Keratinocyte (primary cell): ENCODE results near the gene ARHGAP6. TPM values are rescaled to one million over a fixed set of nuclear protein-coding genes. Genes with fewer than 3 reads are reported as not detected.

Experiments
- DNase-seq: peaks from one replicate; pipeline ENCODE4 v3.0.0-alpha.2; 2011; ENCODE audit warnings: low read depth, missing footprints, low spot score
- FAIRE-seq: peaks from 2 replicates; lab custom pipeline; 2011; peaks lifted over from hg19 to GRCh38; lab: Jason Lieb, UNC
- H2AFZ ChIP-seq: 2 replicates; pipeline ENCODE4 v1.6.0; 2012; ENCODE audit warnings: low read length, control low read depth, inconsistent platforms; ENCODE audit not compliant: control insufficient read depth
- H3K27ac ChIP-seq: 2 replicates; pipeline ENCODE4 v1.5.1; 2011; ENCODE audit warnings: low read length; ENCODE audit not compliant: control insufficient read depth, insufficient read depth
- H3K27me3 ChIP-seq: 3 replicates; pipeline ENCODE4 v1.6.0; 2011; ENCODE audit warnings: low read length; ENCODE audit not compliant: control insufficient read depth, insufficient read depth; ENCODE audit errors: extremely low read depth
- H3K36me3 ChIP-seq, 2 experiments: 2 replicates in 1 of 2; 3 replicates in 1 of 2; pipeline ENCODE4 v1.5.1; 2011; ENCODE audit warnings: low read length in 2 of 2, mild to moderate bottlenecking in 1 of 2; ENCODE audit not compliant: control insufficient read depth in 2 of 2, insufficient read depth in 2 of 2; ENCODE audit errors: extremely low read depth in 1 of 2
- H3K4me1 ChIP-seq: 3 replicates; pipeline ENCODE4 v1.5.1; 2011; ENCODE audit warnings: low read length; ENCODE audit not compliant: control insufficient read depth, insufficient read depth; ENCODE audit errors: extremely low read depth
- H3K4me2 ChIP-seq: 3 replicates; pipeline ENCODE4 v1.6.0; 2011; ENCODE audit warnings: low read depth, low read length; ENCODE audit not compliant: control insufficient read depth, insufficient read depth; ENCODE audit errors: extremely low read depth
- H3K4me3 ChIP-seq, 3 experiments: fragments of 200-600 bp in 1 of 3; sonication (generic) in 1 of 3; 2 replicates in 2 of 3; 3 replicates in 1 of 3; pipeline ENCODE4 v1.5.1; 2011 to 2016; ENCODE audit warnings: low read length in 3 of 3, mild to moderate bottlenecking in 3 of 3, control low read depth in 2 of 3, inconsistent platforms in 1 of 3, low read depth in 1 of 3, mixed read lengths in 1 of 3, mixed run types in 1 of 3, moderate library complexity in 1 of 3; ENCODE audit not compliant: control insufficient read depth in 2 of 3, insufficient read depth in 2 of 3; ENCODE audit errors: extremely low read depth in 1 of 3
- H3K79me2 ChIP-seq: 2 replicates; pipeline ENCODE4 v1.6.0; 2012; ENCODE audit warnings: low read length; ENCODE audit not compliant: control insufficient read depth, insufficient read depth
- H3K9ac ChIP-seq: 3 replicates; pipeline ENCODE4 v1.6.0; 2011; ENCODE audit warnings: low read length; ENCODE audit not compliant: control insufficient read depth, insufficient read depth; ENCODE audit errors: extremely low read depth
- H3K9me1 ChIP-seq: 3 replicates; pipeline ENCODE4 v1.6.0; 2011; ENCODE audit warnings: low read length; ENCODE audit not compliant: control insufficient read depth, insufficient read depth; ENCODE audit errors: extremely low read depth
- H3K9me3 ChIP-seq: 2 replicates; pipeline ENCODE4 v1.5.1; 2012; ENCODE audit warnings: low read depth, low read length; ENCODE audit not compliant: control insufficient read depth
- H4K20me1 ChIP-seq: 3 replicates; pipeline ENCODE4 v1.6.0; 2011; ENCODE audit warnings: low read length; ENCODE audit not compliant: control insufficient read depth, insufficient read depth; ENCODE audit errors: extremely low read depth
- CTCF ChIP-seq, 3 experiments: IDR thresholded peaks in 1 of 3; conservative IDR thresholded peaks in 1 of 3; optimal IDR thresholded peaks in 1 of 3; 2 replicates in 2 of 3; 3 replicates in 1 of 3; pipeline versions ENCODE3 to v1.5.1; 2011; ENCODE audit warnings: low read length in 3 of 3, mild to moderate bottlenecking in 3 of 3, moderate library complexity in 2 of 3, control low read depth in 1 of 3, inconsistent platforms in 1 of 3; ENCODE audit not compliant: insufficient read depth in 2 of 3; ENCODE audit errors: extremely low read depth in 1 of 3
- EZH2 ChIP-seq: IDR thresholded peaks from one replicate; pipeline ENCODE4 v1.6.1; 2012; ENCODE audit warnings: inconsistent platforms, mild to moderate bottlenecking, low read length, moderate library complexity
- dilution Hi-C: fragments of 300-500 bp; cut with MboI; formaldehyde crosslinking; loops from one replicate; pipeline ENCODE4 v1.7.0; 2020; ENCODE audit warnings: low sequenced_read_pairs; ENCODE audit not compliant: extremely low pct_ligation_motif_present
- polyA plus RNA-seq, 5 experiments: library from polyadenylated mRNA; depleted of rRNA in 3 of 5; stranded (reverse) in 3 of 5; stranded (forward) in 1 of 5; unstranded in 1 of 5; fragments of >200 nt; gene quantifications; 1 replicate in 1 of 5; 2 replicates in 3 of 5; 3 replicates in 1 of 5; pipeline versions ENCODE4 v1.2.1 to v1.2.3, GENCODE V29; 2011 to 2012; ENCODE audit warnings: missing spikeins in 2 of 5, low read depth in 1 of 5, low replicate concordance in 1 of 5

The ARHGAP6 gene
- polyA plus RNA-seq, 1 donor (not counting 4 experiments of a cell fraction or from before 2014, with no cell fraction given) = 0.01 TPM

DNA sequence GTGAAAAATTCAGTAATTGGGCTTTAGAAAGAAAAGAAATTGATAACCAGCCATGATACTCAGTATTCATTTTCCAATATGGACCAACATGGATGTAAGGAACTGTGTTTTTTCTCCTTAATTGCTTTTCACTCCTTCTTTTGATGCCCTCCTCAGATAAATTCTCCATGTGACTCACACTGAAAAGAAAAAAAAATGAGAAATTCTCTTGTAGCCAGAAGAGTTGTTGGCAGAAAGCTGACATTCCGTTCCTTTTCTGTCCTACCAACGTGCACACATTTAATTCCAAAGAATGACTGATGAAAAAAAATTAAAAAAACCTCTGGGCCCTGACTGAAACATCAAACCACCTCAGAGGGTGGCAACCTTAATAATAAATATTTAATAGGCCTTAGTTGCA, 219.4 kb downstream of the ARHGAP6 start:
- Histone ChIP-seq H3K4me3 (no peak overlapping the region), H2AFZ (no peak overlapping the region), H3K4me2 (no peak overlapping the region), H3K9me1 (no peaks in the 10 kb centered on the region), H3K27ac (no peak overlapping the region), H3K79me2 (no peaks in the 10 kb centered on the region), H4K20me1 (no peaks in the 10 kb centered on the region), H3K9ac (no peak overlapping the region), H3K4me1 (no peaks in the 10 kb centered on the region), H3K9me3 (no peaks in the 10 kb centered on the region), H3K27me3 (no peaks in the 10 kb centered on the region), H3K36me3 (no peaks in the 10 kb centered on the region)
- DNase-seq (no peak), FAIRE-seq (no peak)
- dilution Hi-C loops = no loop called here
- TF ChIP-seq EZH2 (no peak), CTCF (optimal IDR thresholded peaks at IDR 0.05 in 1 of 3, IDR thresholded peaks at IDR 0.05 in 1 of 3, conservative IDR thresholded peaks at IDR 0.05 in 1 of 3; ENCODE audit: extremely low read depth in 1 of 3, insufficient read depth in 2 of 3, low read length in 3 of 3) (no peak)

GRCh38 chrX:11445540-11445939, 220.2 kb downstream of the ARHGAP6 start:
- TF ChIP-seq CTCF (optimal IDR thresholded peaks at IDR 0.05 in 1 of 3, IDR thresholded peaks at IDR 0.05 in 1 of 3, conservative IDR thresholded peaks at IDR 0.05 in 1 of 3; ENCODE audit: extremely low read depth in 1 of 3, insufficient read depth in 2 of 3, low read length in 3 of 3) (no peak), EZH2 (no peak)

More at GRCh38 chrX:11445540-11445939, 220.2 kb downstream of the ARHGAP6 start:
- H3K4me3 ChIP-seq = no peak overlapping the region
- FAIRE-seq (no peak), DNase-seq (no peak)
- no peaks in the 10 kb centered on the region for H3K36me3 ChIP-seq
- no peaks in the 10 kb centered on the region for H3K4me1 ChIP-seq
- H3K27me3 ChIP-seq = no peaks in the 10 kb centered on the region
- no peaks in the 10 kb centered on the region for H3K9me3 ChIP-seq
- no peaks in the 10 kb centered on the region for H3K9me1 ChIP-seq
- H3K4me2 ChIP-seq = no peak overlapping the region
- H4K20me1 ChIP-seq = no peaks in the 10 kb centered on the region
- H3K9ac ChIP-seq = no peak overlapping the region
- dilution Hi-C loops = no loop called here
- H3K79me2 ChIP-seq = no peaks in the 10 kb centered on the region
- H3K27ac ChIP-seq = no peak overlapping the region
- H2AFZ ChIP-seq = no peak overlapping the region
